Measurements from ENCODE around the gene SARM1. TPM values are rescaled to one million over a fixed set of nuclear protein-coding genes. Genes with fewer than 3 reads are reported as not detected.

Gene SARM1
- total RNA-seq, 1 experiment from 2014 or later = 5.1 TPM

GRCh38 chr17:28379814-28380801 lies 8.6 kb downstream of the SARM1 start:
- H2AFZ ChIP-seq (ENCODE audit: low read length) = no peak overlapping the region

More at GRCh38 chr17:28379814-28380801, 8.6 kb downstream of the SARM1 start:
- no peak overlapping the region for H3T11ph ChIP-seq (ENCODE audit: low read length)
- no peaks in the 10 kb centered on the region; a peak in 1 of 5 replicates for H3K9me3 Mint-ChIP-seq
- H2BK20ac ChIP-seq (ENCODE audit: low read depth, low read length, poor library complexity, severe bottlenecking) = no peak overlapping the region
- no peaks in the 10 kb centered on the region for H3K79me2 ChIP-seq (ENCODE audit: insufficient read depth, low read length)
- H3K79me1 ChIP-seq (ENCODE audit: insufficient read depth, low read depth, low read length, poor library complexity, severe bottlenecking) = no peaks in the 10 kb centered on the region
- no peak overlapping the region for H3K27ac ChIP-seq (ENCODE audit: insufficient read length, low read depth, low read length)
- no peak overlapping the region for H3K18ac ChIP-seq (ENCODE audit: insufficient read length, low read depth, low read length)
- H3K4me3 Mint-ChIP-seq = no peak overlapping the region
- H3K4me1 ChIP-seq (ENCODE audit: insufficient read depth, low read length) = no peaks in the 10 kb centered on the region
- no peak for DNase-seq
- H3K4me2 ChIP-seq (ENCODE audit: insufficient read depth, insufficient read length, low read length) = no peak overlapping the region
- H3K9ac ChIP-seq (ENCODE audit: extremely low read depth, insufficient read length, low read length) = no peak overlapping the region
- WGBS (ENCODE audit: extremely low coverage, insufficient read length, low lambda C conversion rate) = no CpG with 5 or more reads among the region's 10 CpGs
- H2BK120ac ChIP-seq (ENCODE audit: low read depth, low read length, poor library complexity, severe bottlenecking) = no peak overlapping the region
- peaks cover 10% of the 10 kb centered on the region; the same call in 1 of the 2 replicates for H3K27me3 ChIP-seq (ENCODE audit: insufficient read depth, low read length)
- H3K23me2 ChIP-seq (ENCODE audit: insufficient read length, low read depth, low read length, poor library complexity, severe bottlenecking) = peaks cover 11% of the 10 kb centered on the region
- H4K91ac ChIP-seq (ENCODE audit: insufficient read length, low read depth, low read length) = no peak overlapping the region
- H3K36me3 Mint-ChIP-seq (ENCODE audit: insufficient read depth in 1 of 3, low read depth in 3 of 3) = no peaks in the 10 kb centered on the region; a peak in 1 of 7 replicates
- no peak overlapping the region for H3K23ac ChIP-seq (ENCODE audit: insufficient read length, low read depth, low read length)
- peaks cover 86% of the 10 kb centered on the region for H3K27me3 Mint-ChIP-seq (ENCODE audit: low read depth)
- no peak overlapping the region for H3K4ac ChIP-seq (ENCODE audit: low read depth, low read length)
- H2BK15ac ChIP-seq (ENCODE audit: low read depth, low read length) = no peak overlapping the region
- H2BK12ac ChIP-seq (ENCODE audit: insufficient read length, low read depth, low read length) = no peak overlapping the region
- H4K8ac ChIP-seq (replicated peaks; ENCODE audit: insufficient read length, low read depth, low read length) = no peak overlapping the region
- no peak overlapping the region for H2BK5ac ChIP-seq (ENCODE audit: insufficient read length, low read length)
- H4K5ac ChIP-seq (ENCODE audit: insufficient read length, low read depth, low read length) = no peak overlapping the region
- H3K14ac ChIP-seq (ENCODE audit: insufficient read depth, low read length) = no peak overlapping the region
- no peaks in the 10 kb centered on the region for H4K20me1 ChIP-seq (ENCODE audit: control insufficient read depth, insufficient read depth, insufficient read length)
- H3K27ac Mint-ChIP-seq = no peak overlapping the region
- peaks cover 4 to 7% of the 10 kb centered on the region in 2 experiments; a peak in 3 of 4 replicates for H3K4me1 Mint-ChIP-seq
- TF ChIP-seq CTCF (conservative IDR thresholded peaks at IDR 0.05) = no peak
- no peak overlapping the region for H2AK5ac ChIP-seq (ENCODE audit: insufficient read length, low read length)
- H3K9me3 ChIP-seq (ENCODE audit: control insufficient read depth, low read depth, low read length) = no peaks in the 10 kb centered on the region
- no peak overlapping the region for H3K56ac ChIP-seq (ENCODE audit: insufficient read length, low read depth, low read length)

Measured in H9 (cell line).